ENCODE results near the gene PRKG1.

PRKG1 gene

DNA sequence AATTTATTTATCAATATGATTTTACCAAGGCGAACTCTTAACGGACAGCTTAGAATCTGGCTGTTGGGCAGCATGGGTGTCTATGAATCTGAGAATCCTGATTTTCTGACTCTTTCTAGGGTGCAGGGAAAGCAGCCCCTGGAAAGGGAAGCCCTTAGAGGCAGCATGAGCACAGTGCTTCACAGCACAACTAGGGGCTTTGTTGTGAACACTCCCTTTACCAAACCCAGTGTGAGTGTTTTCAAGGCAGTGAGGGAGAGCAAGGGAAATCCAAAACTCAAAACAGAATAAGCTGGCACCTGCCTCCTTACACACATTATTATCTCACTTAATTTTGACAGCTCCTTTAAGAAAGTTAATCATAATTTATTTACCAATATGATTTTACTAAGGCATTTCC lies 741.4 kb downstream of the PRKG1 start:
- DNase-seq (ENCODE audit: low spot score) = no peak

DNA sequence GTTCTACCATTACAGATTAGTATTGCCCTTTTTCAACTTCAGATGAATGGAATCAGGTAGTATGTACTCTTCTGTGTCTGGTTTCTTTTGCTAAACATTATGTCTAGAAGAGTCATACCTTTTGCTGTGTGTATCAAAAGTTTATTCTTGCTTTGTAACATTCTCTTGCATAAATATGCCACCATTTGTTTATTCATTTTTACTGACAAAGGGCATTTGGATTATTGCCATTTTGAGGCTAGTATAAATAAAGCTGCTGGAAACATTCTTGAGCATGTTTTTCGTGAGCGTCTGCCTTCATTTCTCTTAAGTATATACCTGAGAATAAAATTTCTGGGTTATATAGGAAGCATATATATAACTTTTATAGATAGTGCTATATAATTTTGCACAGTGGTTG lies 746.8 kb downstream of the PRKG1 start:
- no peak for DNase-seq (ENCODE audit: low spot score)

DNA sequence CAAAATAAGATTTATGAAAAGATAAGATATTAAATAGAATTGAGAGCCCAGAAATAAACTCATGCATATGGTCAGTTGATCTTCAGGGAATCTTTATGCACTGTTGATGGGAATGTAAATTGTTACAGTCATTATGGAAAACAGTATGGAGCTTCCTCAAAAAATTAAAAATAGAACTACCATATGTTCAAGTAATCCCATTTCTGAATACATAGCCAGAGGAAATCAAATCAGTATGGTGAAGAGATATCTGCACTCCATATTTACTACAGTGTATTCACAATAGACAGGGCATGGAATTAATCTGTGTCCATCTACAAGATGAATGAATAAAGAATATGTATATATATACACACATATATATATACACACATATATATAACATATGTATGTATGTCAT lies 747.5 kb downstream of the PRKG1 start:
- no peak for DNase-seq (ENCODE audit: low spot score)

DNA sequence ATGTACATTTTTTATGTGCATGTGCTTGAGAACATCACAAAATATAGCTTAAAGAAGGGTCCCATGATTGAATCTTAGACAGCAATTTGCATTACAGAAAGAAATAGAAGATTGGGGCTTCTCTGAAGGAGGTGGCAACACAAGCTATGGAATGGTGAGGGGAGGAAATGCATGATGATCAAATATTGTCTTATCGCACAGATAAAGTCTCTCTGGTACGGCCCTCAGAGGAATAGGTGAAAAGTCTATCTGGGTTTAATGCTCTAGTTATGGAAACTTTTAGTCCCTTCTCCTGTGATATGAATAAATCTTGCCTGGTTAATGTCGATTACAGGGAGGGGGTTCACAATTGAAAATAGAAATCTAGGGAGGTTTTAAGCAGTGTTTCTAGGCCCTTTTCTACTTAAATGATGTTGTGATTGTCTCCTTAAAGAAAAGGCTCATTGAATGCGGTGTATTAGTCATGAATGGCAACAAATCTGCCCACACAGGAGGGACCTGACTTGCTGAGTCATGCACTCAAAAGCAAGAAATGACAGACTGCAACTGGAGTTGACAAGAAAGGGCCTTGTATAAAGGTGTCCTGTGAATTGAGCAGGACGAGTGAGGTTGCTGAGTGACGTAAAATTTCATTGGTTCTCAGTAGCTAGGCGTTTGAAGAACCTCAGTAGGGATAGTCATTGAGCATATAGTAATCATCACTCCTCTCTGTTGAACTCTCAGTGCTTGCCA lies 758.5 kb downstream of the PRKG1 start:
- DNase-seq (ENCODE audit: low spot score) = no peak

DNA sequence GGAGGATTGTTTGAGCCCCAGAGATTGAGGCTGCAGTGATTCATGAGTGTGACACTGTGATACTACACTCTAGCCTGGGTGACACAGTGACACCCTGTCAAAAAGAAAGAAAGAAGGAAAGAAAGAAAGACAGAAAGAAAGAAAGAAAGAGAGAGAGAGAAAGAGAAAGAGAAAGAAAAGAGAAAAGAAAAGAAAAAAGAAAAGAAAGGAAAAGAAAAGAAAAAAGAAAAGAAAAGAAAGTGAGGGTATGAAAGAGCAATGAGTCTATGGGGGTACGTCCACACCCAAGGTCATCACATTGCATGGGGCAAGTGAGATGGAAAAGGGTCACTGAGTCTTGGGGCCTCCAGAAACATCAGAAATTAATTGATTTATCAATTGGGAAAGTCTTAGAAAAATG lies 760.3 kb downstream of the PRKG1 start:
- no peak for DNase-seq (ENCODE audit: low spot score)

DNA sequence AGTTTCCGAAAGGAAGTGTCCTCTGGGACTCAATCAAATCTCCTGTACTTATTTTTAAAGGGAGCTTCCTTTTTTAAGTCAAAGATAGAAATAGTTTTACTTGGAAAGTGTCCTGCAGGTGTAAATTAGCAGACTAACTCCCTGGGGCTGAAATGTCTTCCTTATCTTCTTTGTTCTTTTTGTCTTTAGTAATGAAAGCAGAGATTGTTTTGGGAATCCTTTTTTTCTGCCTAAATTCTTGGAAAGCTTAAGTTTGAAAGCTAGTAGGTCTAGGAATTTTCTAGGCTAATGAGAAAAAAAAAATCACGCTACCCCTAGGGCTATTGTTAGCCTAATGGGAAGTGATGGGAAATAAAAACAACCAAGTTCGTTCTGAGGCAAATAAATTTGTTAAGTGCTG lies 764.2 kb downstream of the PRKG1 start:
- DNase-seq (ENCODE audit: low spot score) = no peak

DNA sequence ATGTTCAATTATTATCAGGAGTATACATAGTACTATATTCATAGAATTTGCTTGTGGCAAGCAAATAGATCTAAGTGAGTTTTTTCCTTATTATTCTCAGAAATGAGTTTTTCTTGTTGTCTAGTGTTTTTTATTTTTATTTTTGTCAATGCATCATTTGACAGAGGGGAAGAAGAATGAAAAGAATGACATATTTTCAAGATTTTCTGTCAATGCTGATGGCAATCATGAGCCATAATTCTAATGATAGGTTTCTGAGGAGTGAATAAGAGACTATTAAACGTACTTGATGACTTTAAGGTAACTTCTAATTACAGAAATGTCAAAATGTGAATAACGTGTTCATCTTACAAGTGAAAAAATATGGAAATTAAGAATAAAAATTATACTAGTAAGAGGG lies 769.7 kb downstream of the PRKG1 start:
- DNase-seq (ENCODE audit: low spot score) = no peak

DNA sequence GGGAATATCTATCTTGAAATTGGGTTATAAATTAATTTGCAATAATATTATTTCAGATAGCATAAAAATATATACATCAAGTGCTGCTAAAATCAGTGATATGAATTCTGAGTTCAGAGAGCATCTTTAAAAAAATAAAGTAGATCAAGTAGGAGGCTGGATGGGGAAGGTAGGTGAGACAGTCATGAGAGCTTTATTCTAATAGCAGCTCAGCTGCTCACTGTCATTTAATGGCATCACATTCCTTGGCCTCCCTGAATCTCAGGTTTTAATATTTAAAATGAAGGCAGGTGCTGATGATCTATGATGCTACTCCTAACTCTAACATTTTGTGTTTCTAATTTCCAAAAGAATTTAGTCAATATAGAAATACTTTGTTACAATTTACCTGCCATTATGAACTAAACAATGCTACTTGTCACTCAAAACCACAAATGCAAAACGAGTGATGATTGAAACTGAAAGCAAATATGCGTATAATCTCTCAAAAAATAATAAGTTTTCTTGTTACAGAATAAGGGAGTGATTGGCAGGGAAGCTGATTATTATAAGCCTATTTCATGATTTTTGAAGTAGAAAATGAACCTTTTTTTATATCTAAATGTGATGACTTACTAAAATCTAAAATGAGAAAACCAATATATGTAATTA lies 772.7 kb downstream of the PRKG1 start:
- DNase-seq (ENCODE audit: low spot score) = no peak

DNA sequence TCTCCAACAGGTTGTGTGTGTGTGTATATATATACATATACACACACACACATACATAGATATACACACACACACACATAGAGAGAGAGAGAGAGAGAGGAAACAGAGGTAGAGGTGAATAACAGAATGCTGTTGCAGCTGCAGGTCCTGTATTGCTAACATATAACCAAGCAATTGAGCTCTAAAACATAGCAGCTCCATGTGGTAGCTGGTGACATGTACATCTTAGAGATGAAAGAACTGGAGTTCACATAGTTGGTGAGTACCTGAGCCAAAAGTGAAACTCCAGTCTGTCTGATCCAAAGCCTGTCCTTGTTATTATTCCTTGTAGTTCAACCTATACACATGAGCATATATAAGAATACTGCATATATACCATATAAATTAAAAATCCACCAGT lies 778.0 kb downstream of the PRKG1 start:
- no peak for DNase-seq (ENCODE audit: low spot score)

DNA sequence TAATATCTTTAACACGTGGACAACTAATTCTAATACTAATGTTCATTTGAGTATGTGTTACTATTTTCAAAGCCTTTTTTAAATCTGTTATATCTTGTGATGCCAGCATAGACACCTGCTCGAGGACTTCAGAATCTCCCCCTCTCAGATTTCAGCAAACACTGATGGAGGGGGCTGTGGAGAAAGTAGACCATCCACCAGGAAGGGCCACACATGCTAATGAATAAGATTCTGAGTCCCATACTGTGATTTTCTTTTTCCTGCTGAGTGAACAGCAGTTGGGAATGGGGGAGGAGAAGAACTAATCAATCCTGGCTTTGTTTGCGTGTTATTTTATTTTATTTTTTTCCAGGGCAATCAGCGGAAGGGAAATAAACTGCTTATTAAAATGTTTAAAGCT lies 783.0 kb downstream of the PRKG1 start:
- no peak for DNase-seq (ENCODE audit: low spot score)

DNA sequence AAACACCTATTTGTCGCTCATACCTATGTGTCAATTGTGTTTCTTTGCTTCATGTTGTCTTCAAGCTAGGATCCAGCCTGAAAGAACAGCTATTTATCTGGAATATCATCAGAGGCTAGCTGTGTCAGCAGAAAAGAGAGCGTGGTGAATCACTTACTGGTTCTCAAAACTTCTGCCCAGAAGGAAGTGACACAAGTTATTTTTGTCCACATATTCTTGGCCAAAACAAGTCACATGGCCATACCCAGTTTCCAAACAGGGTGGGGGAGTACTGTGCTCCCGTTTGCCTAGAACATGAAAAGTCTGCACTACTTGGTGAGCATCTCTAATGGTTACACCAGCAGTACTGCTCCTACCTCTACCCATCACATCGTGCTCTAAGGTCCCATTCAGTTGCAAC lies 786.0 kb downstream of the PRKG1 start:
- DNase-seq (ENCODE audit: low spot score) = no peak

DNA sequence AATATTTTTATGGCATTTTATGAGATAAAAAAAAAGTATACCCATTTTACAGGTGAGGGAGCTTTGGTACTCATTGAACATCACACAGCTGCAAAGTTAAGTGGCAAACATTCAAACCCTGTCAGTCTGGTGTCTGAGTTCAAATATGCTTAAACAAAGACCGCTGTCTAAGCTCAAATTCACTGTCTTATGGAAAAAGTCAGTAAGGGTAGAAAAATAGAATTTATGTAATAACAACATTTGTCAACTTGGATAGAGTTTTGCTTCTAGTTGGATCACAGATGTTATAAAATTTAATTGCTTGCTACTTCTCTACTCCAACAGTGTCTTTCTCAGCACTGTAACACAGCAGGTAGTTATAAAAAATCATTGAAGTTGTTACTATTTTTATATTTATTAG lies 786.8 kb downstream of the PRKG1 start:
- DNase-seq (ENCODE audit: low spot score) = no peak

DNA sequence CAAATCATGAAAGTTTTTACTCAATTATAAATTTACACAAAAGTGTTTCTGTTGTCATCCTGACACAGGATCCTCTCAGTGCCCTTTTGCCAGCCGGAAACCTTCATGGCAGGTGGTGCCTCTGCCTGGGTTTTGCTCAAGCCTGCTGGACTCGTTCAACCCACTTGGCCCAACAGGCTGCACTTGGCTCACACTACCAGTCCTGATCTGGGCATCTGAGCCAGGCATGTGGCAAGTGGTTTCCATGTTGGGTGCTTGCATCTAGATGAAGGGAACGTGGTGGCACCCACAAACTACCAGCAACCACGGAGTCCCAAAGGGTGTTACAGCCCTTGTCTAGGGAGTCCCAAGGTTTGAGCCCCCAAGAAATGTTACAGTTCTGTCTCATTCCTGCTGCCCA lies 787.4 kb downstream of the PRKG1 start:
- no peak for DNase-seq (ENCODE audit: low spot score)

DNA sequence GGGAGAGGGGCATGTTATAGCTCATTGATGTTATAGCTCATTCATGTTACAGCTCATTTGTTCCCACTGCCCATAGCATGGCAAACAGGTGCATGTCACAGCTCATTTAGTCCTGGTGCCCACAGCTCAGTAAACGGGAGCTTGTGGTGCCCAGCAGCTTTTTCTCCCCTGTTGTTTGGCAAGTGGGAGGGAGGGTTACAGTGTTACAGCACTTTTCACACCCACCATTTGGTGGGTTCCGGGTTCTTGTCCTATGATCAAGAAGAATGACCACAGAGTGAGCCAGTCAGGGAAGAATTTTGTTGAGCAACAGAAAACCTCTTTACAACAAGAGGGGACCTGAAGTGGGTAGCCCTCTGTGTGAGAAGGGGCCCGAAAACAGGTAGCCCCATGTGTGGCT lies 787.9 kb downstream of the PRKG1 start:
- no peak for DNase-seq (ENCODE audit: low spot score)

DNA sequence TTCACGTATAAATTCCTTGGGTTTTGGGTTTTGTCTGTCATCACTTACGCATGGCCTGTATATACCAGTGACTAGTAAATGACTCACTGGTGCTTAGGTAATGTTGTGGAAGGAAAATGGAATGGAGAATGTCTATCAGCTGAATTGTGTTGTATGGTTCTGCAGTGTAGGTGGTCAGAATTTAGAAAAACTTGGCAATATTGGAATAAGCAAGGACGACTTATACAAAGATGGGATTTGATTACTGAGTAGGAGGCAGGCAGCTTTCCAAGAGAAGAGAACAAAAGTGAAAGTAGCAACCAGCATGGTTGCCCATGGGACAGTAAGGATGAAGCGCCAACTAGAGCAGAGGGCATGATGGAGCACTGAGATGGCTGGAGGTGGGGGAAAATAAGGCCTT lies 793.7 kb downstream of the PRKG1 start:
- DNase-seq (ENCODE audit: low spot score) = no peak

DNA sequence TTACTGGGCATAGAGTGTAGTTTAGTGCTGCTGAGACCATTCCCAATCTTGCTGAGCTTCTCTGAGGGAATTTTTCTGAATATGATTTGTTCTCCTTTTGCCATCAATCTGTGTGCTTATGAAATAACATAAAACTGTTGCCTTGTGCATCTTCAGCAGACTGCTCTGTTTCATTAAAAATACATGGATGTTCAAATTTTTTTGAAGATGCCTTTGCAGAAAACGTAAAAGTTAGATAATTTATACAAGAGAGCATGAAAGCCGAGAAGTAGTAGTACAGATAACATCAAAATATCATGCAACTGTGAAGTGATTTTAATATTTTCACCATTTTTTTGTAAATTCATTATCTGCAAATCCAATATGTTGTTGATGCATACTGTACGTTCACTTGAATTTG lies 799.8 kb downstream of the PRKG1 start:
- no peak for DNase-seq (ENCODE audit: low spot score)

DNA sequence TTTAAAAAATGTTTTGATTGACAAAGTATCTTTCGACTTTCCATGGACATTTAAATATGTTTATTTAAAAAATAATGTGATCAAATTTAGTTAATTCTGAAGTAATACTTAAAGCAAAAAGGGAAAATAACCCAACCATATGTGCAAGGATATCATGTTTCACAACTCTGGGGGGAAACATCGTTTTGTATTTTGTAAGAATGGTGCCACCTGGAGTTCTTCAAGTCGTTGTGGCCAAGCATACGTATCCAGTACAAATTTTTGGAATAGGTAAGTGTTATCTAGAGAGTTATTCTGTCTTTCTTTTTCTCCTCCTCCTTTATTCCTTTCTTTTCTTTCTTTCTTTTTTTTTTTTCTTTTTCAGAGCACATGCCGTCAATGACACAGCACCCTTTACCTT lies 801.3 kb downstream of the PRKG1 start:
- no peak for DNase-seq (ENCODE audit: low spot score)

DNA sequence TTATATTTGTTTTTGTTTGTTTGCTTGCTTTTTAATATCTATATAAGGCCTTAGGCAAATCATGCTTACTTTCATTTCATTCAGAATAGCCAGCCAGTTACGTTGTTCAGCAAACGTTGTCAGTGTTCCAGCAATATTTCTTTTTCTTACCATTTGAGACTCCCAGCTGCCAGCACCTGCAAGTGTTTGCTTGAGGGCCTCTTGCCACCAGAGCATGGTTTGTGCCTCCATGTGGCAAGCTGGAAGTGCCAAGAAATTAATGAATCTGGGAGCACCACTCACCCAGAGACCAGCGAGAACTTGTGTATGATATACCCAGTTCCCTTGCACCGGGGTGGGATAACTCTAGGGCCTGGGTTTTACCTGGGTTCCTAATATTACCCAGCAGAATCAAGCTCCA lies 802.2 kb downstream of the PRKG1 start:
- DNase-seq (ENCODE audit: low spot score) = no peak

DNA sequence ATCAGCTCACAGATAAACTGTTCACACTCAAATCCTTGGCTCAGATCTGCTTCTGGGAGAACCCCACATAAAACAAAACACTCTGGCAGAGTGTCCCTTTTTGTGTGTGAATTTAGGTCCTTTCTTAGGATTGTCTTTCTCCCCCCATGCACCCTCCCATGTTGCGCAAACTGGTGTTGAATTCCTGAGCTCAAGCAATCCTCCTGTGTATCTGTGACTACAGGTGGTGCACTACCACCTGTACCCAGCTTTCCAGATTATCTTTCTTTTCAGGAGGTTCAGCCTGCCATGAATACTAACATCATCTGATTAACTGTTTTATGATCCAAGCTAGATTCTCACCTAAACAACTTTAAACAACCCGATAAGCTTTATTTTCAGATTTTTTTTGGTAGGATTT lies 802.7 kb downstream of the PRKG1 start:
- DNase-seq (ENCODE audit: low spot score) = no peak

DNA sequence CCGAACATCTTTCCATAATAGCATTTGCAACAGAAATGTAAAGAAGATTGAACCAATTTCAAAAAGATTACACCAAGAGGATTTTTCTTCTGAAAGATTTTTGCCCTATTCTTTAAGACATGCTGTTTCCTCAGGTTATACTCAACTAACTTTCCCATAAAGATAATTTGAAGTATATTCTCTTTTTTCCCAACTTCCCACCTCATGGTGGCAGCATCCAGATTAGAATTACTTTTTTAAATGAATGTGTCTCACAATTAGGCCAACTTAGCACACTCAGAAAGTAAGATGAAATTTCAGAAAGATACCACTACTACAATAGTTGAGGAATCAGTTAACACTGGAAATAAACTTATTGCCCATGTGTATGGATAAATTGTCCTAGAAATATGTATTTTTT lies 803.3 kb downstream of the PRKG1 start:
- no peak for DNase-seq (ENCODE audit: low spot score)

DNA sequence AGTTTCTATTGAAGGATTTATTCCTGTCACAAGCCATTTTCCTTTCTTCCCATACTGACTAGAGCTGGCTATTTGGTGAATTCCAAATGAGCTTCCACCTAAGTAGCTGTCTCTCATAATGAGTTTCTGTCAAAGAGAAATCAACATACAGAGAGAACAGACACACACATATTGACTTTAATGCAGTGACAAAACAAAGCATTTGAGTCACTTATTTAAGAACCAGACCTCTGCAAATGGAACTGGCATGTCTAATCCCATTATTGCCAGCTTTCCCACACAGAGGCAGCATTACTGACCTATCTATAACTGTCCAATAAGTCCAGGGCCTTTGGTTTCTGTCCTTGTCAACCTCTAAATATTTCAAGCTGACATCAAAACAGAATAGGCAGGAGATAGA lies 804.4 kb downstream of the PRKG1 start:
- no peak for DNase-seq (ENCODE audit: low spot score)

DNA sequence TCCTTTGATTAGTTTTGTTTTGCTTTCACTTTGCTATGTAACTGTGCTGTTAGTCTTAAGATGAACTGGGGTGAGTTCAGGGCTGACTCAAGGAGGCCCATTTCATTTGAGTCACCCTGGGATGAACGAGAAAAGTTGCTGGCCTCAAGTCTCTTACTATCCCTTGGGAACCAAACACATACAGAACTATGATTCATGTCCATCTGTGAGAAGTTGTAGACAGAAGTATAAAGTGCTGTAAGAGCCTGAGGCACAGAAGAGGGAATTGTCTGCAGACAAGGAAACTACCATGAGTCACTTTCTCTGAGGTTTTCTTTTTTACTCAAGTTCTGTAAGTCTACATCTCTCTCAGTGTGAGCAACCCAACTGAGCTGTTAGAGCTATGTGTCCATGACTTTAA lies 805.0 kb downstream of the PRKG1 start:
- DNase-seq (ENCODE audit: low spot score) = no peak

DNA sequence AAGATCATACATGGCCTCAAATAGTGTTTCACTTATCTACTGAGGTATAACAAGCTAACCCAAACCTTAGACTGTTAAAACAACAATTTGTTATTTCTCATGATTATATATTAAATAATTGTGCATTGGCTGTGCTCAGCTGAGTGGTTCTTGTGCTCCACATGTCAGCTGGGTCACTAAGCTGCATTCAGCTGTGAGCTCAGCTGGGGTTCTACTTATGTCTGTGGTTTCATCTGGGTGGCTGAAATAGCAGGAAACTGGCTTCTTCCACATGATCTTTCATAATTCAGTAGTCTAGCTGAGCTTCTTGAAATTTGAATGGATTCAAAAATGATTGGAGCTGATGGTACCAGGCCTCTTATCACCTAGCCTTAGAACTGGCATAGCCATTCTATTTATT lies 806.9 kb downstream of the PRKG1 start:
- no peak for DNase-seq (ENCODE audit: low spot score)

DNA sequence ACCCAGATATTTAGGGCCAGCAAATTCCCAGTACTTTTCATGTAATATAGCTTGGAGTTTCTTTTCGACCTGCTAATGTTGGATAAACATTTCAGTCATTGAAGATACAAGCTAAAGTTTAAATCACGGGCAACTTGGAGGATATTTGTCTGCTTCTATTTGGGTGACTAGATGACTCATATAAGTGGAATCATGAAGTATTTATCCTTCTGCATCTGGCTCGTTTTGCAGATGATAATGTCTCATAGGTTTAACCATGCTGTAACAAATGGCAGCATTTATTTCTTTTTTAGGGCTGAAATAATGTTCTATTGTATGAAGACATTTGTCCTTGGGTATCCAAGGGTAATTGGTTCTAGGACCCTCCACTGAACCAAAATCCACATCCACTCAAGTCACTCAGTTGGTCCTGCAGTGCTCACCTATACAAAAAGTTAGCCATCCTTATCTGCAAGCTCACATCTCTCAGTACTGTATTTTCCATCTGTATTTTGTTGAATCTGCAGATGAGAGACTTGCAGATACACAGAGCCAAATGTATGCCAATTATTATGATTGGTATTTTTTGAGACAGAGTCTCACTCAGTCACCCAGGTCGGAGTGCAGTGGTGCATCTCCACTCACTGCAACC lies 812.3 kb downstream of the PRKG1 start:
- no peak for DNase-seq (ENCODE audit: low spot score)

Measured in ecto neural progenitor cell (in vitro differentiated cells).